Activated CD4-positive, alpha-beta T cell treated with anti-CD3 and anti-CD28 coated beads, Interleukin-2, amount 10 ng/mL, durations not matched to agents 7 days and 5 days (primary cell): ENCODE data around the gene OR4D1. TPM values are rescaled to one million over a fixed set of nuclear protein-coding genes. Genes with fewer than 3 reads are reported as not detected.
"Not testable (repeated sequence)": the region's sequence is repeated elsewhere in the genome, so short reads cannot be mapped to it uniquely, and the experiment has no call there.

ENCODE experiments used
- CTCF ChIA-PET: fragments of 350-600 bp; sonication (Branson Sonifier 250); formaldehyde crosslinking; loops from one replicate; lab custom pipeline; 2021; ENCODE audit warnings: antibody characterized with exemption; lab: Charles Lee
- POLR2A ChIA-PET: fragments of 350-600 bp; sonication (Branson Sonifier 250); formaldehyde crosslinking; loops from one replicate; lab custom pipeline; 2021; ENCODE audit warnings: antibody characterized with exemption; lab: Charles Lee
- DNase-seq: peaks from one replicate; pipeline ENCODE4 v3.0.0-alpha.2; 2020
- H3K27ac Mint-ChIP-seq: one replicate; pipeline ENCODE4 v1.8.0; 2021; ENCODE audit warnings: mild to moderate bottlenecking, moderate library complexity, mixed read lengths
- H3K27me3 Mint-ChIP-seq: one replicate; pipeline ENCODE4 v1.8.0; 2021; ENCODE audit warnings: mixed read lengths
- H3K36me3 Mint-ChIP-seq: one replicate; pipeline ENCODE4 v1.8.0; 2021; ENCODE audit warnings: low read depth, mixed read lengths
- H3K4me1 Mint-ChIP-seq: one replicate; pipeline ENCODE4 v1.8.0; 2021; ENCODE audit warnings: mixed read lengths
- H3K4me3 Mint-ChIP-seq: one replicate; pipeline ENCODE4 v1.8.0; 2021; ENCODE audit warnings: mild to moderate bottlenecking, moderate library complexity, mixed read lengths
- H3K9me3 Mint-ChIP-seq: one replicate; pipeline ENCODE4 v1.8.0; 2021; ENCODE audit warnings: mixed read lengths
- total RNA-seq, 2 experiments: library from RNA; stranded (reverse); gene quantifications; one replicate each; pipeline ENCODE4 v1.2.3, GENCODE V29; 2021

OR4D1 gene
- under 1 TPM; 0.54 to 0.77 TPM for total RNA-seq

DNA sequence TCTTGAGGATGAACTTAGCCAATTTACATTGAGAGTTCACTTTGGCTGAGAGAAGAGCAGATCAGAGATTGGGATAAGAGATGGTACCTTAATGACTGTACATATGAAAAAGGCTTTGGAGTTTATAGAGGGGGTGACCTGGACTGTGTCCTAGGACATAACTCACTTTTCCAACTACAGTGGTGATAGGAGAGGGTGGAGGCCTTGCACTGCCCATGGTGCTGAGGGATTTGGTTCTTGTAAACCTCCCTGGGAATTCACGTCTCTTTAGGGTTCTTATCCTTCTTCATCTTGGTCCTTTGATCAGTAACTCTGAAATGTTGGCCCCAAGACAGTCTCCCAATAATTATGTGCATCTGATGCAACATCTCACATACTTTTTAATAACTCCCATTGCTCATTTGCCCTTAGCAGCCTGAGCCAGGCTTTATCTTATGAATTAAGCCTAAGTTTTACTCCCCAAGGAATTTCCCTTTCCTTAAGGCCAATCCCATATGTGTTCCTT lies at the start of gene OR4D1:
Gene OR4D1, plus strand, starts transcription at position 455 of the 505 bp plus-strand sequence. CDS start 6,770 bp downstream, outside the sequence.
- peaks cover 36% of the 10 kb centered on the region for H3K9me3 Mint-ChIP-seq
- POLR2A ChIA-PET, result no interaction called here
- H3K36me3 Mint-ChIP-seq, result peaks cover 27% of the 10 kb centered on the region
- peaks cover 25% of the 10 kb centered on the region for H3K4me1 Mint-ChIP-seq
- H3K4me3 Mint-ChIP-seq, result no peak within 1 kb of the TSS
- H3K27me3 Mint-ChIP-seq, result peaks cover 64% of the 10 kb centered on the region
- CTCF ChIA-PET, result no interaction called here
- H3K27ac Mint-ChIP-seq, result peak within 1 kb of the TSS; percentile 50
- no peak for DNase-seq

DNA sequence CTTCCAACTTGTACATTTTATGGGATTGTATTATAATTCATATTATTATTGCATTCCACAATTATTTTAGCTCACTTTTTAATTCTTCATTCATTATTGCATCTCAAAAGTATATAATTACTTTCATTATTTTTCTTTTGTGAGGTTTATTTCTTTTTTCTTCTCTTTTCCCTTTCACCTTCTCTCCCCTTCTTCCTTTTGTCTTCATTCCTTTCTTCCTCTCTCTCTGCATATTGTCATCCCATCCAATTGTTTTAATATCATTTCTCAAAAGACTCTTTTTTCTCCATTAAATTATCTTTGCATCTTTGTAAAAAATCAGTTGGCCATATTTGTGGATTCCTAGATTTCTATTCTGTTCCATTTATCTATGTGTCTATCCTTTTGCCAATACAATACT lies 47.7 kb upstream of the OR4D1 start:
- Mint-ChIP-seq H3K27me3 (peaks cover 2% of the 10 kb centered on the region), H3K4me3 (no peak overlapping the region), H3K4me1 (peaks cover 9% of the 10 kb centered on the region), H3K36me3 (peaks cover 2% of the 10 kb centered on the region), H3K9me3 (no peaks in the 10 kb centered on the region), H3K27ac (no peak overlapping the region)
- ChIA-PET CTCF (no interaction called here), POLR2A (no interaction called here)
- DNase-seq, result no peak

DNA sequence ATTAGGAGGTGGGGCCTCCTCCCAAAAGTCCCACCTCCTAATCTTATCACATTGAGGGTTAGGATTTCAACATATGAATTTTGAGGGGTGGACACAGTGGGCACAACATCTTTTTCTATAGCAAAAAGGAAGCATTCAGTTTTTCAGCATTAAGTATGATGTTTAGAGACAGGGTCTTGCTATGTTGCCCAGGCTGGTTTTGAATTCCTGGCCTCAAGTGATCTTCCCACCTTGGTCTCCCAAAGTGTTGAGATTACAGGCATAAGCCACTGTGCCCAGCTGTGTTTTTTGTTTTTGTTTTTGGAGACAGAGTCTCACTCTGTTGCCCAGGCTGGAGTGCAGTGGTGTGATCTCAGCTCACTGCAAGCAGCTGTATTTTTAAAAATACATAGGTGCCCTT lies 46.3 kb upstream of the OR4D1 start:
- H3K27me3 Mint-ChIP-seq, H3K9me3 Mint-ChIP-seq, CTCF ChIA-PET, H3K4me1 Mint-ChIP-seq, H3K4me3 Mint-ChIP-seq, POLR2A ChIA-PET, H3K27ac Mint-ChIP-seq, H3K36me3 Mint-ChIP-seq: not testable (repeated sequence)
- DNase-seq, result peak; percentile 0

GRCh38 chr17:58105093-58105492 lies 43.1 kb upstream of the OR4D1 start:
- no peak for DNase-seq

GRCh38 chr17:58107306-58107705 lies 40.9 kb upstream of the OR4D1 start:
- DNase-seq, result no peak
- H3K4me3 Mint-ChIP-seq, result no peak overlapping the region
- no peak overlapping the region for H3K27ac Mint-ChIP-seq
- no peaks in the 10 kb centered on the region for H3K36me3 Mint-ChIP-seq
- H3K4me1 Mint-ChIP-seq, result no peaks in the 10 kb centered on the region
- POLR2A ChIA-PET, result no interaction called here
- CTCF ChIA-PET, result interaction anchor here (0.6 kb wide), 1 partner anchor 1201 kb away, joined by 3 read pairs; no protein-coding TSS in a partner anchor
- H3K27me3 Mint-ChIP-seq, result peaks cover 2% of the 10 kb centered on the region
- no peaks in the 10 kb centered on the region for H3K9me3 Mint-ChIP-seq

More at GRCh38 chr17:58105093-58105492, 43.1 kb upstream of the OR4D1 start:
- H3K36me3 Mint-ChIP-seq, result no peaks in the 10 kb centered on the region
- no peak overlapping the region for H3K27ac Mint-ChIP-seq
- no peaks in the 10 kb centered on the region for H3K9me3 Mint-ChIP-seq
- peaks cover 2% of the 10 kb centered on the region for H3K27me3 Mint-ChIP-seq
- POLR2A ChIA-PET, result no interaction called here
- peaks cover 3% of the 10 kb centered on the region for H3K4me1 Mint-ChIP-seq
- CTCF ChIA-PET, result no interaction called here
- H3K4me3 Mint-ChIP-seq, result no peak overlapping the region

- no peaks in the 10 kb centered on the region for H3K36me3 Mint-ChIP-seq
- H3K27me3 Mint-ChIP-seq, result peaks cover 2% of the 10 kb centered on the region
- ChIA-PET POLR2A (no interaction called here), CTCF (no interaction called here)
- no peaks in the 10 kb centered on the region for H3K9me3 Mint-ChIP-seq
- no peak overlapping the region for H3K27ac Mint-ChIP-seq
- H3K4me3 Mint-ChIP-seq, result no peak overlapping the region
- DNase-seq, result no peak
- no peaks in the 10 kb centered on the region for H3K4me1 Mint-ChIP-seq
These were observed 39.0 kb upstream of the OR4D1 start for GRCh38 chr17:58109197-58109596.

DNA sequence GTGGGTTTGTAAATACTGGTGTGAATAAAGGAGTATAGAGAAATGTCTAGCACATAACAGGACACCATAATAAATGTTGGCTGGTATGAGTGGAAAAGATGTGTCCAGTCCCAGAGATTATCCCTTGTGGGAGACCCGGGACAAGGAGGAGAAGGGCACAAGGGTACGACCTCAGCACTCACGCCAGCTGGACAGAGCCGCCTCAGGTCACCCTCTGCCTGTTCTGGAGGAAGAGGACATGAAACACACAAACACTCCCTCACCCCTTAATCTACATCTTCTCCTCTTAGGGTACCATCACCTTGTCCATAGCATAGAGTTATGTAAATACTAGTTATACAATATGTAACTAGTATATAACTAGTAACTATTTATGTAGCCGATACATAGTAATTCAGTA lies 38.2 kb upstream of the OR4D1 start:
- Mint-ChIP-seq H3K4me3 (no peak overlapping the region), H3K27ac (no peak overlapping the region), H3K27me3 (peaks cover 5% of the 10 kb centered on the region), H3K36me3 (no peaks in the 10 kb centered on the region), H3K4me1 (no peaks in the 10 kb centered on the region), H3K9me3 (no peaks in the 10 kb centered on the region)
- no peak for DNase-seq
- CTCF ChIA-PET, result interaction anchor here (1.0 kb wide), 1 partner anchor 90 kb away, joined by 3 read pairs; no protein-coding TSS in a partner anchor
- POLR2A ChIA-PET, result interaction anchor here (0.5 kb wide), 1 partner anchor 247 kb away, joined by 3 read pairs; no protein-coding TSS in a partner anchor

GRCh38 chr17:58111676-58112075 lies 36.5 kb upstream of the OR4D1 start:
- no peak for DNase-seq
- peaks cover 7% of the 10 kb centered on the region for H3K27me3 Mint-ChIP-seq

GRCh38 chr17:58112970-58113631 lies 35.1 kb upstream of the OR4D1 start:
- H3K4me1 Mint-ChIP-seq, result no peaks in the 10 kb centered on the region
- no peak overlapping the region for H3K4me3 Mint-ChIP-seq
- DNase-seq, result peak; percentile 90
- ChIA-PET POLR2A (no interaction called here), CTCF (interaction anchor here (0.7 to 1.0 kb wide), 4 partner anchors 95 to 254 kb away, joined by 3 to 4 read pairs (median 4); no protein-coding TSS in a partner anchor)
- H3K27ac Mint-ChIP-seq, result no peak overlapping the region
- peaks cover 10% of the 10 kb centered on the region for H3K27me3 Mint-ChIP-seq
- H3K36me3 Mint-ChIP-seq, result no peaks in the 10 kb centered on the region
- H3K9me3 Mint-ChIP-seq, result no peaks in the 10 kb centered on the region

More at GRCh38 chr17:58111676-58112075, 36.5 kb upstream of the OR4D1 start:
- no peaks in the 10 kb centered on the region for H3K9me3 Mint-ChIP-seq
- no peak overlapping the region for H3K4me3 Mint-ChIP-seq
- ChIA-PET POLR2A (no interaction called here), CTCF (interaction anchor here (0.9 kb wide), 1 partner anchor 96 kb away, joined by 3 read pairs; no protein-coding TSS in a partner anchor)
- H3K36me3 Mint-ChIP-seq, result no peaks in the 10 kb centered on the region
- H3K27ac Mint-ChIP-seq, result no peak overlapping the region
- H3K4me1 Mint-ChIP-seq, result no peaks in the 10 kb centered on the region

DNA sequence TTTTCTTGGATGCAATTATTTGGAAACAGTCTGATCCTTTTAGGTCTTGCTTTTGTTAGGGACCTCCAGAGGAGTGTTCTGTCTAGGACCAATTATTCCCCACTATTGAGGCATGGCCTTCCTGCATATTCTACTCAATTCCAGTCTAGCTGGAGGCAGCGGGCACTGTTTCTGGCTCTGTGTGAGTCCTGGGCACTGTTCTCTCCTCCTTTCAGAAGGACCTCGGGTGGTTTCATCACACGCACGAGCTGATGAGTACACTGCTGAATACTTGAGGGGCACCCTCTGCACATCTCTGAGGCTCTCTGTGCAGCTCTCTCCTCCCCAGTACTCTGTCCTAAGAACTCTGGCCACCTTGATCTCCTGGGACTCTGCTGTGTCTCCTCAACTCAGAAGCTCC lies 34.2 kb upstream of the OR4D1 start:
- DNase-seq, result no peak
- ChIA-PET CTCF (interaction anchor here (0.6 to 1.3 kb wide), 3 partner anchors 22 to 259 kb away, joined by 3 read pairs; no protein-coding TSS in a partner anchor), POLR2A (no interaction called here)
- Mint-ChIP-seq H3K4me1 (no peaks in the 10 kb centered on the region), H3K27ac (no peak overlapping the region), H3K36me3 (no peaks in the 10 kb centered on the region), H3K27me3 (peaks cover 12% of the 10 kb centered on the region), H3K4me3 (no peak overlapping the region), H3K9me3 (no peaks in the 10 kb centered on the region)

- CTCF ChIA-PET, result interaction anchor here (0.9 kb wide), 1 partner anchor 58 kb away, joined by 3 read pairs; no protein-coding TSS in a partner anchor
- DNase-seq, result no peak
- H3K4me1 Mint-ChIP-seq, result peaks cover 4% of the 10 kb centered on the region
- peaks cover 17% of the 10 kb centered on the region for H3K27me3 Mint-ChIP-seq
- no peak overlapping the region for H3K27ac Mint-ChIP-seq
- H3K9me3 Mint-ChIP-seq, result no peaks in the 10 kb centered on the region
- POLR2A ChIA-PET, result no interaction called here
- no peak overlapping the region for H3K4me3 Mint-ChIP-seq
- no peaks in the 10 kb centered on the region for H3K36me3 Mint-ChIP-seq
These were observed 30.8 kb upstream of the OR4D1 start for GRCh38 chr17:58117382-58117781.

DNA sequence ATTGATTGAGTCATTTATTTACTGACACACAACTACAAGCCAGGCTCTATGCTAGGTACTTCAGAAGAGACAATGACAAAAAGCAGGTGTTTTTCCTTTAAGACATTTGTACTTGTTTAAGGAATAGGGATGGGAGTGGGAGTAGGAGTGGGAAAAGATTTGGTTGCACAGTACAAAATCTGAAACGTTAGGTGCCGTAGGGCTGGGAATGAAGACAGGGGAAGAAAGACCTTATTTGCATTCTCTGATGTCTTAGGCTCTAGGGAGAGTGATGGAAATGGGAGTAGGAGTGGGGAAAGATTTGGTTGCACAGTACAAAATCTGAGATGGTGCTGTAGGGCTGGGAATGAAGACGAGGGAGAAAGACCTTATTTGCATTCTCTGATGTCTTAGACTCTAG lies 28.7 kb upstream of the OR4D1 start:
- H3K4me3 Mint-ChIP-seq, result no peak overlapping the region
- no peak for DNase-seq
- CTCF ChIA-PET, result no interaction called here
- peaks cover 17% of the 10 kb centered on the region for H3K27me3 Mint-ChIP-seq
- no peak overlapping the region for H3K27ac Mint-ChIP-seq
- no peaks in the 10 kb centered on the region for H3K9me3 Mint-ChIP-seq
- POLR2A ChIA-PET, result no interaction called here
- H3K4me1 Mint-ChIP-seq, result peaks cover 6% of the 10 kb centered on the region
- H3K36me3 Mint-ChIP-seq, result no peaks in the 10 kb centered on the region

GRCh38 chr17:58120195-58120822 lies 27.9 kb upstream of the OR4D1 start:
- H3K9me3 Mint-ChIP-seq, result no peaks in the 10 kb centered on the region
- peaks cover 14% of the 10 kb centered on the region for H3K27me3 Mint-ChIP-seq
- H3K4me3 Mint-ChIP-seq, result no peak overlapping the region
- ChIA-PET POLR2A (no interaction called here), CTCF (interaction anchor here (0.7 kb wide), 1 partner anchor 400 kb away, joined by 3 read pairs; no protein-coding TSS in a partner anchor)
- no peaks in the 10 kb centered on the region for H3K36me3 Mint-ChIP-seq
- DNase-seq, result peak; percentile 77
- peaks cover 6% of the 10 kb centered on the region for H3K4me1 Mint-ChIP-seq
- H3K27ac Mint-ChIP-seq, result no peak overlapping the region
